ENCODE measurements around the gene LCORL.

- TF ChIP-seq POLR2AphosphoS5 (IDR thresholded peaks at IDR 0.05) (no peak), POLR2A (IDR thresholded peaks at IDR 0.05) (no peak)
- TF ChIP-seq, protein P1, sequence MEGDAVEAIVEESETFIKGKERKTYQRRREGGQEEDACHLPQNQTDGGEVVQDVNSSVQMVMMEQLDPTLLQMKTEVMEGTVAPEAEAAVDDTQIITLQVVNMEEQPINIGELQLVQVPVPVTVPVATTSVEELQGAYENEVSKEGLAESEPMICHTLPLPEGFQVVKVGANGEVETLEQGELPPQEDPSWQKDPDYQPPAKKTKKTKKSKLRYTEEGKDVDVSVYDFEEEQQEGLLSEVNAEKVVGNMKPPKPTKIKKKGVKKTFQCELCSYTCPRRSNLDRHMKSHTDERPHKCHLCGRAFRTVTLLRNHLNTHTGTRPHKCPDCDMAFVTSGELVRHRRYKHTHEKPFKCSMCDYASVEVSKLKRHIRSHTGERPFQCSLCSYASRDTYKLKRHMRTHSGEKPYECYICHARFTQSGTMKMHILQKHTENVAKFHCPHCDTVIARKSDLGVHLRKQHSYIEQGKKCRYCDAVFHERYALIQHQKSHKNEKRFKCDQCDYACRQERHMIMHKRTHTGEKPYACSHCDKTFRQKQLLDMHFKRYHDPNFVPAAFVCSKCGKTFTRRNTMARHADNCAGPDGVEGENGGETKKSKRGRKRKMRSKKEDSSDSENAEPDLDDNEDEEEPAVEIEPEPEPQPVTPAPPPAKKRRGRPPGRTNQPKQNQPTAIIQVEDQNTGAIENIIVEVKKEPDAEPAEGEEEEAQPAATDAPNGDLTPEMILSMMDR (IDR thresholded peaks at IDR 0.05) = no peak
Measured at GRCh38 chr4:17962171-17962570, 59.4 kb downstream of the LCORL start.

All from breast epithelium (tissue), 3 donors.